Activated CD8-positive, alpha-beta memory T cell treated with anti-CD3 and anti-CD28 coated beads, Interleukin-2, amount 50 U/mL, for 1 hour (primary cell): ENCODE results near the gene CSTF2T.
"Not testable (repeated sequence)": the region's sequence is repeated elsewhere in the genome, so short reads cannot be mapped to it uniquely, and the experiment has no call there.

Experiments used
- DNase-seq: peaks from one replicate; pipeline ENCODE4 v3.0.0-alpha.2; 2020; ENCODE audit errors: extremely low read depth

Gene CSTF2T

DNA sequence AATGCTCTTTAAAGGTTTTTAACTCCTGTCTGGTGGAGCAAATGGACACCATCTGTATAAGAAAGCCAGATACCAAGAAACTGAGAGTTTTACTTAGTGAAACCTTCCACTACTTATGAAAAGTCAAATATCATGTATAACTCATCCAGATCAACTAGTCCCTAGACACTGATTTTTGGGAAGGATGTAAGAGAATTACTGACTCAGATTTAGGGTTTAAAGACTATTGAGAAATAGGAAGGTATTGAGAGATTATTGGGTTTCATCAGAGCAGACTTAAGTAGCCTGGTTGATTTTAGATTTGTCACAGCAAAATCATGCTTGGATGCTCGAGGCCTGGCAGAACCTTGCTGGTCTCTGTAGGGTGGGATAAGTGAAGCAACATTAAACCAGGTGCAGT, 3.1 kb downstream of the CSTF2T start:
- no peak for DNase-seq

DNA sequence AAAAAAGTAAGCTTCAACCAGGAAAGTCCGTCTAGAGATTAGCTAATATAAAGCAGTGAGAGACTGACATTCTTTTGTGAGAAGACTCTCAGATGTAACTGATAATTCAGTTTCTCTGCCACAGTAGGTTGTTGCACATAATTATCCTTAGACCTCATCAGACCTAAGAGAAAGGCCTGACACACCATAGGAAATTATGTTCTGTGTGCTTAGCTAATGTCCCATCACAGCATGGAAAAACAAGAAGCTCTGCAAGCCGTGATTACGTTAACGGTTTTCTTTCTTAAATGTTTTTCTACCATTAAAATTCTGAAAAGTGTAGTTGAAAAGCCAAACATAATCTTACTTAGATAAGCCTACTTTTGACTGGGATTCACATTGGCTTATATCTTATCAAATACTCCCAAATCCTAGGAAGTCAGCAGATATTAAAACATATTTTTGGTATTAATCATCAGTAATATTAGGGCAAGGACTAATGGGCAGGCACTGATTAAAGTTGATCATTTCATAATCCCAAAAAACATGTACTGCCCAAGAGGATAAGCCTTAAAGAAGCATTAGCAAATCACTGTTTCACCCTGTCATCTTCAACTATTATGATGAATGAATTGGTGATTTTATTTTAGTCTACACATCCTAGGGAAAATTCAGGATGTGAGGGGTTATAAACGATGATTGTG, 5.2 kb downstream of the CSTF2T start:
- no peak for DNase-seq

DNA sequence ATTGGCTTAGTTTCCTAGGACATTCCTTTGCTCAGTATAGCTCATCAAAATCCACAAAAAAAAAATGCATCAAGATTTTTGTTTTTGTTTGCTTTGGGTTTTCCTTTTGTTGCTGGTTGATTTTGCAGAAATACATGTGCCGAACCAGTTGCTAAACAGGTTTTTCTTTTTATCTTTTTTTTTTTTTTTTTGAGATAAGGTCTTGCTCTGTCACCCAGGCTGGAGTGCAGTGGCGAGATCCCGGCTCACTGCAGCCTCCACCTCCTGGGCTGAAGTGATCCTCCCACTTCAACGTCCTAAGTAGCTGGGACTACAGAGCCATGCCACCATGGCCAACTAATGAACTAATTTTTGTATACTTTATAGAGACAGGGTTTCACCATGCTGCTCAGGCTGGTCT, 8.3 kb downstream of the CSTF2T start:
- DNase-seq = no peak

DNA sequence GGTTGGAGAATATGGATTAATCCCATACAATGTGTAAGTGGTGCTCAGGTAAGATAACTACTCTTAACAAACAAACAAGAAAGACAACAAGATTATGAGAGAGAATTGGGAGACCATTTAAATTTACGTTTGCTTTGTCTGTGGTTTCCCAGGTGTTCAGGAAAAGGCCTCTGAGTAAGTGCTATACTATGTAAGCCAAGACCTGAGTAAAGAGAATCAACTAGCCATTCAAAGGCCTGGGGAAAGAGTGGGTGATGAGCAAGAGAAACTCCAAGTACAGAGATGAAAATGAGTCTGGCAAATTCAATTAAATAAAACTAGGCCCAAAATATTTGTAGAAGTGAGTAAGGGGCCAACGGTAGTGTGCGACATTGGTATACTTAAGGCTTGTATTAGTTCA, 9.9 kb downstream of the CSTF2T start:
- no peak for DNase-seq

DNA sequence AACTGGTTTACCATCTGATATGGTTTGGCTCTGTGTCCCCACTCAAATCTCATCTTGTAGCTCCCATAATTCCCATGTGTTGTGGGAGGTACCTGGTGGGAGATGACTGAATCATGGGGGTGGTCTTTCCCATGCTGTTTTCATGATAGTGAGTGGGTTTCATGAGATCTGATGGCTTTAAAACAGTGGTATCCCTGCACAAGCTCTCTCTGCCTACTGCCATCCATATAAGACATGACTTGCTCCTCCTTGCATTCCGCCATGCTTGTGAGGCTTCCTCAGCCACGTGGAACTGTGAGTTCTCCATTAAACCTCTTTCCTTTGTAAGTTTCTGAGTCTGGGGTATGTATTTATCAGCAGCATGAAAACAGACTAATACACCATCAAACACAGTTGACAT, 10.6 kb downstream of the CSTF2T start:
- DNase-seq = not testable (repeated sequence)

DNA sequence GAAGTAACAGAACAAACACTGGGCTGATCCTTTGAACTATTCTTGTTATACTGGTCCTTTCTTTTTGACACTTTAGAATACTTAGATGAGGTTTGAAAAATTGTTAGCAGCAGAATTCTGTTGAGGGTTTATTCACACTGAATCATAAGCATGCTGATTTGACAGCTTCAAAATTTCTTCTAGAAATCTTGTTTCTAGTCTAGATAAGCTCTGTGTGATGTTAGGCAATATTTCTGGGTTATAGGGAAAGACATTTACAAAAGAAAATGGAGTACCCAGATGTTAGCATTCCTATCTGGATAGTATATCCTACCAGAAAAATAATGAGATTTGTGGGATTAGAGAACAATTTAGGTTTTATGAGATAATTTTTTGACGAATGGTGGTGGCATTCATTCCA, 12.1 kb downstream of the CSTF2T start:
- no peak for DNase-seq

DNA sequence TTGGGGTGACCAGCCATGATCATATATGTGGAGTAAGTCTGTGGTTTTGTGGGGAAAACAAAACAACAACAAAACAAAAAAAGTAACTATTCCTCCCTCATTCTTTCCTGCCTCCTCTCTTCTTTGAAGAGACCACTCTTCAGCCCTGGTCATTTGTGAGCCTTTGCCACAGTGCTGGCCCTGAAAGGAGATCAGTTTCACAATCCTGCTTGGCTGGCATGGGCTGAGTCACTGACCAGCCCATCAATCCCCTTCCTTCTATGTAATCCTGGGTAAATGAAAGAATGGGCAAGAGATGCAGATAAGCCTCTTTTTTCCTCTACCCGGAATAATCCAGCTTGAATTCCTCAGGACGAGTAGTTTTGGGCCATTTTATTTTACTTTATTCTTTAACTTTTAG, 13.6 kb downstream of the CSTF2T start:
- DNase-seq = no peak

DNA sequence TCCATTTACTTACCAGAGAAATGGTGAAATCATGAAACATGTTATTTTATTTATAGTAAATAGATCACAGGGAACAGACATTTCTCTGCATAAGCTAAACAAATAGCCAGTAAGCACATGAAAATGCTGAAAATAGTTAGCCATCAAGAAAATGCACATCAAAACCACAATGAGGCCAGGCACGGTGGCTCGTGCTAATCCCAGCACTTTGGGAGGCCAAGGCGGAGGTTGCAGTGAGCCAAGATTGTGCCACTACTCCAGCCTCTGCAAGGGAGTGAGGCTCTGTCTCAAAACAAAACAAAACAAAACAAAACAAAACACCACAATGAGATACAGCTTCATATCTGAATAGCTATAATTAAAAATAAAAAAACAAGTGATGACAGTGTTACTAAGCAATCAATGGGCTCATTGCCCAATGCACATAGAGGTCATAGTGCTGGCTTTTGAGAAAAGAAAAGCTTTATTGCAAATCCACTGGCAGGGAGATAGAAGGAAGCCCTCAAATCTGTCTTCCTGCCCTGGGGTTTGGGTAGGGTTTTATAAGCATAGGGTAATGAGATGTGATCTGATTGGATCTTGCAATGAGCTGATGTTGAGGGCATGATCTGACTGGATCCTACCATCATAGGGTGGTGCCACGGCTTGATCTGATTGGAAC, 16.2 kb downstream of the CSTF2T start:
- no peak for DNase-seq

DNA sequence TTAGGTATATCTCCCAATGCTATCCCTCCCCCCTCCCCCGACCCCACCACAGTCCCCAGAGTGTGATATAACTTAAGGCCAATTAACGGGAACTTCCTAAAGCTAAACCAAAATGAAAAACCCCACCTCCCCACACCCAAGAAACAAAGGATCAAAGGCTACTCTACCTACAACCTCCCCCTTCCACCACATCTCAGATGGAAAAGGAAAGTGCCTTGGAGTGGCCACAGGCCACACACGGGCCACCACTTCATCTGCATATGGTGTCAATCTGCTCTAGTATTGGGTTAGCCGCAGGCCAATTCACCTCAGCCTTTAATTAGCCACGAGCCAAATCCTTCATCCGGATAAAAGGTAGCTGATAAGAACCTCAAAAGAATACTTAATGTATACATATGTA, 19.6 kb downstream of the CSTF2T start:
- no peak for DNase-seq

DNA sequence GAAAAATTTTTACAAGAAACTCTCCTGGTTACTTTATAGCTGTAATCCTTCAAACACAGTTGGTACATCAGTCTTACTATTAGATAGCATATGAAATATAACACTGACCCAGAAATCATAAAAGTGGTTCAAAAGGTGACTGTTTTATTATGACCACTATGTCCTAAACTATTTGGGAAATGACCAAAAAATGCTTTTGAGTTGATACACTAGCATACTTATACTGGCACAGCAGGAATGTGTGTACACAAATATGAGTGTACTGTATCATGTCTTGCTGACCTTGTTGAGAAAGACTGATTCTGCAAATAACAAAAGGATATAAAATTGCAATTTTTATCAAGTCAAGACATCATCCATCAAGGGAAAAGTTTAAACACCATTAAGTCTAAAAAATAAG, 24.3 kb downstream of the CSTF2T start:
- DNase-seq = no peak

DNA sequence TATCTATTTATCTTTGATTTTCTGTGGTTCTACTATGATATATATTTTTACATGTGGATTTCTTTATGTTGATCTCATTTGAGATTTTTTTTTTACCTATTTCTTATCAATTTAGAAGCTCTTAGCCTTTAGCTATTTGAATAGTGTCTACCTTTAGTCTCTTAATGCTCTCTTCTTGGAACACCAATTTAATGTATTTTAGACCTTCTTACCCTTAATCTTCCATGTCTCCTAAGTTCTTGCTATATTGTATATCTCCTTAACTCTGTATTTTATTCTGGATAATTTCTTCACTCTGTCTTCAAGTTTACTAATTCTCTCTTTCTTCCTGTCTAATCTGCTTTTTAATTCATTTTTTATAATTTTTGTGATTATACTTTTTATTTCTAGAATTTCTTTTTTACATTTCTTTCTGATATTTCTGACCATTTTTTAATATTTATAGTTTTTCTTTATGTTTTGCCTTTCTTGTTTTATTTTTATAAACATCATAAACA, 27.3 kb downstream of the CSTF2T start:
- DNase-seq = no peak

DNA sequence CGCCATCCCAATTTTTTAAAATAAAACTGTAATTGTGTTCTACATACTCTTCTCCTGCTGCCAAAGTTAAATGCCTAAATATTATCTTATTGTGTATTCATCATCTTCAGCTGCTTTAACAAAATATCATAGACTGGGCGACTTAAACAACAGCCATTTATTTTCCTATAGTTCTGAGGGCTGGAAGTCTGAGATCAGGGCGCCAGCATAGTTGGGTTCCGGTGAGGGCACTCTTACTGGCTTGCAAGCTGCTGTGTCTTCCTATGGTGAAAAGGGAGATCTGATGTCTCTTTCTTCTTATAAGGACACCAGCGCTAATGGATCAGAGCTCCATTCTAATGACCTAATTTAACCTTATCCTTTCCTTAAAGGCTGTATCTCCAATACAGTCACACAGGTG, 30.4 kb downstream of the CSTF2T start:
- DNase-seq = no peak

DNA sequence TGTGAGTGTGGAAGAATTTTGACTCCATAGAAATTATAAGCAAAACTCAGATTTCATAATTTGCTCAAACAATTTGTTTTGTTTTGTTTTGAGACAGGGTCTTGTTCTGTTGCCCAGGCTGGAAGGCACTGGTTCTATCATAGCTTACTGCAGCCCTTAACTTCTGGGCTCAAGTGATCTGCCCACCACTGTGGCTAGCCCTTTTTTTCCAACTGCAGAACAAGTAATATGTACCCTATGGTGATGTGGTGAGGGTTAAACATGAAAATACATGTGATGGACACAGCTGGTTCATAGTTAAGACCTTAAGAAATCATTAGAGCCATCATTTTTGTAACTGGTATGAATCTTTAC, 31.1 kb downstream of the CSTF2T start:
- DNase-seq = no peak

DNA sequence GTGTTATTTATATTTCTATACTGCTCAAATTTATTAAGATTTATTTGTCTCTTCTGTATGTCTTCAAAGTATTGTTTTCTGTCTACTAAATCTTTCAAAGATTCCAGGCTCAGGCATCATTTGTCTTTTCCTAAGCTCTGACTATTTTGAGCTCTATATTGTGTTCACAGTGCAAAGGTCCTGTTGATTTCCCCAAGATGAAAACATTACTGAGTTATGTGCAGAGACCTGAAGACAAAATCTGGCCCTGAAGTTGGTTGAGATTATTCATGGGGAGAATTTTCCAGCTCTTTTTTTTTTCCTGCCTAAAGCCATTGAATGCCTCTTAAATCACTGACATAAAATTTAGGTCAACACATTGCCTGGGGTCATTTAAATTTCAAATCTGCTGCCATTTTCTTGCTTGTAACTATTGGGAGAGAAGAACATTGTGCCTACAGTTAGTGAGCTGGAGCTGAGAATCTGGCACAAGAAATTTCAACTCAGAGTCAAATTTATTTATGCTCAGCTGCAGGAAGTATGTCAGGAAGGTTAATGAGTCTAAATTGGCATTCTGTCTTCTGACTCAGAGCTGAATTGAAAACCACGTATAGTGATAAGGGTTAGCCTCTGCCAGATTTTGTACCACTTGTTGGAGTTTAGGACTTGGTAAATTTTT, 31.6 kb downstream of the CSTF2T start:
- no peak for DNase-seq

DNA sequence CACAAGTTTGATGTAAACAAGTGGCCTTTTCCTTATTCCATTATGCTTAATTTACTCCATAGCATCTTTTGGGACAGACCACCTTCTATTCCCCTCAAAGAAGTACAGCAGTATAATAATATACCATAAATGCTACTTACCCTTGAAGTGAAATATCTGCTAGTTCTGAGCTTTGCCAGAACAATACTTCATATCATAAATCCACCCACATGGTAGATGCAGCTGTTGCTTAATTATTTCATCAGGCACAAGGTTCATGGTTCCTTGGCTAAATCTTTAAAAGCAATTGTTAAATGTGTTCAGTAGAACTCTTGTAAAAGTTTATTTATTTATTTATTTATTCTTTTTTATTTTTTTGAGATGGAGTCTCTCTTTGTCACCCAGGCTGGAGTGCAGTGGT, 32.9 kb downstream of the CSTF2T start:
- no peak for DNase-seq

DNA sequence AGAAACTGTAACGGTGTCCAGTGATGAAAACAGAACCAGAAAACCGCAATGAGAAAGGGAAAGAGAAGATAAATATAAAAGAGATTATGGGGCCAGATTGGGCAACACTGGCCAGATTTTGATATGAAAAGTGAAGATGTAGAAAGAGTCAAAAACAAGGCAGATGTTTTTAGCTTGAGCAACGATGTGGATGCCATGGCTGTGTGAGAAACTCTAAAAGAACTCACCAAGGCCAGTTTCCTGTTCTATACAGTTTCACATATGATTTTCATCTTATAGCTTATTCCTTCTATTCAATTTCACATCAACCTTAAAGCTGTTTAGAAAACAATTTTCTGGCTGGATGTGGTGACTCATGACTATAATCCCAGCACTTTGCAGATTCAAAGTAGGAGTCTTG, 36.3 kb downstream of the CSTF2T start:
- no peak for DNase-seq

DNA sequence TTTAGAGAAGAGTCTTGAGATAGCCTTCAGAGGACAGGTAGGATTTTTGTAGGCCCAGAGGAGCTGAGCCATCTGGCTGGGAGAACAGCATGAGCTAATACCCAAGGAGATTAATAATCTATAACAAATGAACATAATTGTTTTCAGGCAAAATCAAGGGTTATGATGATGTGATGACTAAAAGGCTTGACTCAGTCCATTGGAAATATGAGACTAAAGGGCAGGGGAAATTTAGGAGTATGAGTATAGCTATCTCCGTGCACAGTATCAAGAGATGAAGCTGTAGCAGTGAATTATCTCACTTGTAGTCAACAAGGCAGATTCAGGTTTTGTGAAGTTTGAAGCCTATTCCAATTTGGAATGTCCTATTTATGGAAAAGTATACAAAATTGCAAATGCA, 40.1 kb downstream of the CSTF2T start:
- DNase-seq = no peak

DNA sequence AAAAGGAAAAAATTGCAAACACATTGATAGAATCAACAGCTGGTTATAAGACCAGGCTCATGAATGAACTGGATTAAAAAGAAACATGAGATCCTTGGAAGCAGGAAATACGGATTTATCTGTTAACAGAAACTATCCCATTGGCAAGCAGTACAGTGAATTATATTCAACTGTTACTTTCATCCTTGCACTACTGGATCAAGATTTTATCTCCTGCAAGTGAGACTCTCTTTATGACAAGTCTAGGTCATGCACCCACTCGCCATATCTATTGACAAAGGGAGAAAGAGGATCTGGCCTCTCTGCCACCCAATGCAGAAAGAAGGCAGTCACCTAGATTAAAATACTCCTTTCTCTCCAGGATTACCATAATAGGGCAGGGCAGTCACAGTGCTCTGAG, 41.4 kb downstream of the CSTF2T start:
- no peak for DNase-seq

DNA sequence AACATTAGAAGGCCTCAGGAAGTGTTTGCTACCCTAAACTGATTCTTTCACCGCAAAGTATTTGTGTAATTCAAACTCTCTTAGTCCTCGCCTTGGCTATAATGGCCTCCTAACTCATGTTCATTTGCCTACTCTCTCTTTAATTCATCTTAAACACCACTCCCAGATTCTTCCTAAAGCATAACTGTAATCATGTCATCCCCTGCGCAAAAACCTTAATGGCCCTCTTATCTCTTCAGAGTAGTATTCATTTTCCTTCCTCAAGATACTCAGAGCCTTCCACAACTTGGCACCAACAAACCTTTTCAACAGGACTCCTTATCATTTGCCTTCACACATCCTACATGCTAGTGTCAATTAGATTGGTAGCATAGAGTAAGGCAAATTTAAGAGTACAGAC, 42.9 kb downstream of the CSTF2T start:
- DNase-seq = no peak

DNA sequence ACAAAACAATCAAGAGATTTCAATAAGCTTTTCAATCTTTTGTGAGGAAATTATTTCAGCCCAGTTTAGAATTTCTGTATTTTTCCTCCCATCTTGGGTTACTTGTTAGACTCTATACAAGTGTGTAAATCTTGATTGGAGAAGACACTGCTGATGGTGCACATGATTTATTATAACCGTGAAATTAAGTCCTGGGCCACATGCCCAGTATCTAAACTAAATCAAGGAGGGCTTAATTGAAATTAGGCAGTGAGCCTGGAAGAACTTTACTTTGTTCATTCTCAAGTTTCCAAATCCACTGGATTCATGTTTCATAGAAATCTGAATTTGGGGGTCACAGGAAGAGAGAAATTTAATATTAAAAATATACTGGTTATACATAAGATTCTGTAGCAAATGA, 44.5 kb downstream of the CSTF2T start:
- DNase-seq = no peak

DNA sequence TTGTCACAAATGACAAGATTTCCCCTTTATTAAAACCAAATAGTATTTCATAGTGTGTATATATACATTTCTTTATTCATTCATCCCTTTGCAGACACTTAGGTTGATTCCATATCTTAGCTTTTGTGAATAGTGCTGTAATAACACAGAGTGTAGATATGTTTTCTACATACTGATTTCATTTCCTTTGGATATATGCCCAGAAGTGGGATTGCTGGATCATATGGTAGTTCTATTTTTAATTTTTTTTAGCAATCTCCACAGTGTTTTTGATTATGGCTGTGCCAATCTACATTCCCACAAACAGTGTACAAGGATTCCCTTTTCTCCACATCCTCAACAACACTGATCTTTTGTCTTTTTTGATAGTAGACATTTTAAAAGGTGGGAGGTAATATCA, 46.4 kb downstream of the CSTF2T start:
- no peak for DNase-seq

DNA sequence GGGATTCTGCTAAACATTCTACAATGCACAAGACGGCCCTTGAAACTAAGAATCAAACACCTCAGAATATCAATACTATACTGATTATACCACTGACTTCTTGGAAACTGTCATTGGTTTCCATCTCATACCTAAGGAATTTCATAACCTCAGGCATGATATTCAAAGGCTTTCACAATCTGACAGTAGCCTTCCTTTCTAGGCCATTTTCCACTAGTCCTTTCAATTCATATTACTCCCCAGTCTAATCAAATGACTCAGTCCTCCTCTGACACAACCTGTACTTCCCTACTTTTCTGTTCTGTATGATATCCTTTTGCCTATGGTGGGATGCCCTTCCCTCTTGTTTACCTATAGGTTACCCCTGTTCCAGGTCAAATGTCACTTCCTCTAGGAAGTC, 48.3 kb downstream of the CSTF2T start:
- DNase-seq = no peak

DNA sequence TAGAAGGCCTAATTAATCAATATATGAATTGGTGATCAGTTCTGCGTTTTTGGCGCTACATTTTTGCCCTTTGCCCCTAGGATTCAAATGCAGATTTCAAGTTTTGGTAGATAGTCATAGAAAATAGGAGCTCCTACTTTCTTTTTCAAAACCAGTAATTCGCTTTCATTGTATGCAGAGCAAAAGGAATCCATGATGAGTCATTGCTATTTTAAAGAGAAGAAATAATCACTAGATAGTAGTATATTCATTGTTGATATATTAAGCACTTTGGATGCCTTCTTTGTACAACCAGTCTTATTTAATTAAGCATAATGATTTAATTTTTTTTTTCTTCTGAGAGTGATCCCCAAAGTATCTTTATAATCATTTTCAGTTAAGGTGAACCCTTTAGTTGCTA, 50.3 kb downstream of the CSTF2T start:
- DNase-seq = no peak
